ENCODE measurements around the gene NMRK2. TPM values are rescaled to one million over a fixed set of nuclear protein-coding genes. Genes with fewer than 3 reads are reported as not detected.
"Not testable (repeated sequence)": the region's sequence is repeated elsewhere in the genome, so short reads cannot be mapped to it uniquely, and the experiment has no call there.

The NMRK2 gene
- 4.0 TPM for total RNA-seq (ENCODE audit: unreplicated experiment)
- long read RNA-seq, partial matches to known transcripts = 0 of 1 reads
- long read RNA-seq, other reads (novel, unspliced or antisense) = 1 of 1 reads

- Mint-ChIP-seq H3K27me3 (ENCODE audit: unreplicated experiment) (peaks cover 5% of the 10 kb centered on the region), H3K4me1 (ENCODE audit: low read depth, unreplicated experiment) (no peaks in the 10 kb centered on the region), H3K27ac (ENCODE audit: unreplicated experiment) (peak within 1 kb of the TSS; percentile 17), H3K36me3 (ENCODE audit: unreplicated experiment) (no peaks in the 10 kb centered on the region), H3K9me3 (ENCODE audit: unreplicated experiment) (peaks cover 11% of the 10 kb centered on the region), H3K4me3 (ENCODE audit: unreplicated experiment) (peak within 1 kb of the TSS; percentile 42)
- peak; percentile 51 for DNase-seq
- no peak for TF ChIP-seq CTCF (IDR thresholded peaks at IDR 0.05; ENCODE audit: partially characterized antibody, unreplicated experiment)
These were observed at the start of gene NMRK2 for GRCh38 chr19:3932931-3933810. Gene NMRK2 (plus strand): TSS chr19:3933069. CDS start chr19:3933672, 603 bp downstream.

- TF ChIP-seq CTCF (IDR thresholded peaks at IDR 0.05; ENCODE audit: partially characterized antibody, unreplicated experiment) = no peak
- peaks cover 2% of the 10 kb centered on the region for H3K9me3 Mint-ChIP-seq (ENCODE audit: unreplicated experiment)
- no peak overlapping the region for H3K4me3 Mint-ChIP-seq (ENCODE audit: unreplicated experiment)
These were observed 42.3 kb upstream of the NMRK2 start for GRCh38 chr19:3890591-3890990.

DNA sequence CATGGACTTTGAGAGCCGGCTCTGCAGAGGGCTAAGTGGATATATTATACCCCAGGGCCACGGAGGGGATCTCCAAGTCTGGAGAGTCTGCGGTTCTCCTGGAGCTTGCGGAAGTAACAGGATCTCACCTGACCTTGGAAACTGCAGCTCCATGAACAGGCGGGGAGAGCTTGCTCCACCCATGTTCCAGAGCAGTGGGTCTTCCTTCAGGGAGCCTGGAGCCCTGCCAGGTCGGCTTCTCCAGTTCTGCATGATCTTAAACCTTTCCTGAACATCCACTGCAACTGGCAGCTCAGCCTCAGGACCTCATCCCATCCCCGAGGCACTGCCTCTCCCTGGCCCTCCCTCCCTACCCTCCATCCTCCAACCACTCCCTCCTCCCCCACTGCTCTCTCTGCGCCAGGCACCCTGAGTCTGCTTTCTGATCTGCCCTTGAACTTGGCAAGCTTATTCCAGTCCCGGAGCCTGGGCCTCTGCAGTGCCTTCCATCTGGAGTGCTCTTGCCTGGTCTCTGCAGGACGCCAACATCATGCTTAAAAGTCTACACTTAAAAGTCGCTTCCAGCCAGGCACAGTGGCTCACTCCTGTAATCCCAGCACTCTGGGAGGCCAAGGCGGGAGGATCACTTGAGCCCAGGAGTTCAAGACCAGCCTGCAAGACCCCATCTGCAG is 39.2 kb upstream of the NMRK2 start:
- peaks cover 2% of the 10 kb centered on the region for H3K27me3 Mint-ChIP-seq (ENCODE audit: unreplicated experiment)
- no peak for TF ChIP-seq CTCF (IDR thresholded peaks at IDR 0.05; ENCODE audit: partially characterized antibody, unreplicated experiment)
- DNase-seq = no peak
- H3K9me3 Mint-ChIP-seq (ENCODE audit: unreplicated experiment) = no peaks in the 10 kb centered on the region
- peaks cover 12% of the 10 kb centered on the region for H3K36me3 Mint-ChIP-seq (ENCODE audit: unreplicated experiment)
- H3K4me1 Mint-ChIP-seq (ENCODE audit: low read depth, unreplicated experiment) = no peaks in the 10 kb centered on the region
- no peak overlapping the region for H3K4me3 Mint-ChIP-seq (ENCODE audit: unreplicated experiment)
- no peak overlapping the region for H3K27ac Mint-ChIP-seq (ENCODE audit: unreplicated experiment)

More at GRCh38 chr19:3890591-3890990, 42.3 kb upstream of the NMRK2 start:
- no peak for DNase-seq
- Mint-ChIP-seq H3K27me3 (ENCODE audit: unreplicated experiment) (peaks cover 2% of the 10 kb centered on the region), H3K4me1 (ENCODE audit: low read depth, unreplicated experiment) (no peaks in the 10 kb centered on the region), H3K27ac (ENCODE audit: unreplicated experiment) (no peak overlapping the region), H3K36me3 (ENCODE audit: unreplicated experiment) (peaks cover 5% of the 10 kb centered on the region)

GRCh38 chr19:3894959-3895358 is 37.9 kb upstream of the NMRK2 start:
- H3K27me3 Mint-ChIP-seq (ENCODE audit: unreplicated experiment); H3K9me3 Mint-ChIP-seq (ENCODE audit: unreplicated experiment); H3K27ac Mint-ChIP-seq (ENCODE audit: unreplicated experiment); DNase-seq; H3K4me1 Mint-ChIP-seq (ENCODE audit: low read depth, unreplicated experiment): not testable (repeated sequence)
- Mint-ChIP-seq H3K36me3 (ENCODE audit: unreplicated experiment) (peaks cover 17% of the 10 kb centered on the region), H3K4me3 (ENCODE audit: unreplicated experiment) (peak overlapping the region; percentile 34)

DNA sequence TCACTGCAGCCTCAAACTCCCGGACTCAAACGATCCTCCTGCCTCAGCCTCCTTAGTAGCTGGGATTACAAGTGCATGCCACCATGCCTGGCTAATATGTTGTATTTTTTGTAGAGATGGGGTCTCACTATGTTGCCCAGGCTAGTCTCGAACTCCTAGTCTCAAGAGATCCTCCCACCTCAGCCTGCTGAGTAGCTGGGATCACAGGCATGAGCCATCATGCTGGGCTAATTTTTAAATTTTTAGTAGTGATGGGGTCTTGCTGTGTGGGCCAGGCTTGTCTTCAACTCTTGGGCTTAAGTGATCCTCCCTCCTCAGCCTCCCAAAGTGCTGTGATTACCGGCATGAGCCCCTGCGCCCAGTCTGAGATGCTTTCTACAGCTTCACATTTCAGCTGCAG is 37.1 kb upstream of the NMRK2 start:
- H3K4me1 Mint-ChIP-seq (ENCODE audit: low read depth, unreplicated experiment) = peaks cover 2% of the 10 kb centered on the region
- no peak for DNase-seq
- H3K4me3 Mint-ChIP-seq (ENCODE audit: unreplicated experiment) = no peak overlapping the region
- peaks cover 2% of the 10 kb centered on the region for H3K27me3 Mint-ChIP-seq (ENCODE audit: unreplicated experiment)
- H3K9me3 Mint-ChIP-seq (ENCODE audit: unreplicated experiment) = peaks cover 4% of the 10 kb centered on the region
- no peak for TF ChIP-seq CTCF (IDR thresholded peaks at IDR 0.05; ENCODE audit: partially characterized antibody, unreplicated experiment)
- H3K27ac Mint-ChIP-seq (ENCODE audit: unreplicated experiment) = no peak overlapping the region
- H3K36me3 Mint-ChIP-seq (ENCODE audit: unreplicated experiment) = peaks cover 17% of the 10 kb centered on the region
